Body of pancreas (tissue), 4 donors: ENCODE data around the gene ABCC6.
"Not testable (repeated sequence)": the region's sequence is repeated elsewhere in the genome, so short reads cannot be mapped to it uniquely, and the experiment has no call there.

Experiments used
- CTCF ChIP-seq, 7 experiments: fragments of 450-650 bp in 4 of 7; fragments of 200-600 bp in 3 of 7; sonication (generic) in 3 of 7; IDR thresholded peaks; one replicate each; pipeline ENCODE4 v1.5.1; 2016 to 2019; ENCODE audit warnings: antibody characterized with exemption in 7 of 7
- POLR2A ChIP-seq, 3 donors: fragments of 450-650 bp; IDR thresholded peaks; one replicate each; pipeline ENCODE4 v1.6.1; 2016; ENCODE audit warnings: antibody characterized with exemption in 3 of 3, mild to moderate bottlenecking in 2 of 3

- not testable (repeated sequence) for TF ChIP-seq CTCF, POLR2A (IDR thresholded peaks at IDR 0.05)
Observed at GRCh38 chr16:16258822-16259221, 35.5 kb upstream of the ABCC6 start.
